ENCODE results near the gene GUCY2D.

DNA sequence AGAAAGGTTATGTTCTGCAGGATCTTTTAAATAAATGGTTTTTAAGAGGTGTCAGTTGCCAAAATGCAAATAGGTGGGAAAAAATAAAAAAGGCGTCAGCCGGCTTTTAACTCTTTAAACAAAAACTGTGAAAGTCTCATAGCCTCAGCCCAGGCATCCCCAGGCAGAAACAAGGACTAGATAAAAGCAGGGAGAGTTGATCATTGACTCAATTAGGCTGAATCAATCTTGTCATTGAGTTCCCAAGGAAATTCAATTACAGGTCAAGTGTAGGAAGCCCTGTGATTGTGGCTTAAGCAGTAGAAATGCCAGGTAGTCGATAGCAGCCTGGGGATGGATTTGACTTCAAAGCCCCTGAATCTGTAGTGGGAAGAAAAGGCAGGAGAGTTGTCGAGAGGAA lies 30.8 kb upstream of the GUCY2D start:
- TF ChIP-seq, protein P1, sequence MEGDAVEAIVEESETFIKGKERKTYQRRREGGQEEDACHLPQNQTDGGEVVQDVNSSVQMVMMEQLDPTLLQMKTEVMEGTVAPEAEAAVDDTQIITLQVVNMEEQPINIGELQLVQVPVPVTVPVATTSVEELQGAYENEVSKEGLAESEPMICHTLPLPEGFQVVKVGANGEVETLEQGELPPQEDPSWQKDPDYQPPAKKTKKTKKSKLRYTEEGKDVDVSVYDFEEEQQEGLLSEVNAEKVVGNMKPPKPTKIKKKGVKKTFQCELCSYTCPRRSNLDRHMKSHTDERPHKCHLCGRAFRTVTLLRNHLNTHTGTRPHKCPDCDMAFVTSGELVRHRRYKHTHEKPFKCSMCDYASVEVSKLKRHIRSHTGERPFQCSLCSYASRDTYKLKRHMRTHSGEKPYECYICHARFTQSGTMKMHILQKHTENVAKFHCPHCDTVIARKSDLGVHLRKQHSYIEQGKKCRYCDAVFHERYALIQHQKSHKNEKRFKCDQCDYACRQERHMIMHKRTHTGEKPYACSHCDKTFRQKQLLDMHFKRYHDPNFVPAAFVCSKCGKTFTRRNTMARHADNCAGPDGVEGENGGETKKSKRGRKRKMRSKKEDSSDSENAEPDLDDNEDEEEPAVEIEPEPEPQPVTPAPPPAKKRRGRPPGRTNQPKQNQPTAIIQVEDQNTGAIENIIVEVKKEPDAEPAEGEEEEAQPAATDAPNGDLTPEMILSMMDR (IDR thresholded peaks at IDR 0.05; ENCODE audit: low read length) = no peak
- TF ChIP-seq EZH2 (optimal IDR thresholded peaks at IDR 0.05; ENCODE audit: low read depth, low read length) = no peak
- no peak for TF ChIP-seq EZH2phosphoT487 (IDR thresholded peaks at IDR 0.05; ENCODE audit: low read length)
